ENCODE data around the gene TEX30. TPM values are rescaled to one million over a fixed set of nuclear protein-coding genes. Genes with fewer than 3 reads are reported as not detected.

Gene TEX30
- 4.7 TPM for total RNA-seq

- H3K27me3 ChIP-seq (ENCODE audit: control insufficient read depth in 3 of 3, insufficient read depth in 3 of 3, low read length in 3 of 3) = no peaks in the 10 kb centered on the region
- peak within 1 kb of the TSS; percentile 79 to 90 (median 89) for H3K4me3 ChIP-seq (ENCODE audit: low read length in 3 of 3)
- no peaks in the 10 kb centered on the region for H3K36me3 ChIP-seq (ENCODE audit: control insufficient read depth in 3 of 3, insufficient read depth in 3 of 3, low read length in 3 of 3)
- no peaks in the 10 kb centered on the region for H3K9me3 ChIP-seq (ENCODE audit: control insufficient read depth in 3 of 3, low read length in 3 of 3)
- H3K27ac ChIP-seq (ENCODE audit: low read depth, low read length) = peak within 1 kb of the TSS; percentile 82
- H3K4me1 ChIP-seq (ENCODE audit: control insufficient read depth in 3 of 3, insufficient read depth in 3 of 3, low read length in 3 of 3) = peaks cover 5 to 20% (median 6%) of the 10 kb centered on the region in 3 donors
- peak within 1 kb of the TSS; percentile 83 to 88 (median 85) for H3K9ac ChIP-seq (ENCODE audit: low read depth in 1 of 3, low read length in 3 of 3)
These were observed at the start of gene TEX30 for GRCh38 chr13:102773441-102774213. Gene TEX30 (minus strand): TSS chr13:102773786. CDS start chr13:102770026, 3,760 bp downstream.

- H3K4me3 ChIP-seq (ENCODE audit: low read length in 3 of 3) = no peak overlapping the region
- peaks cover 13 to 27% (median 18%) of the 10 kb centered on the region in 3 donors for H3K36me3 ChIP-seq (ENCODE audit: control insufficient read depth in 3 of 3, insufficient read depth in 3 of 3, low read length in 3 of 3)
These were observed 44.3 kb upstream of the TEX30 start for GRCh38 chr13:102817907-102818306.

GRCh38 chr13:102817241-102817640 lies 43.7 kb upstream of the TEX30 start:
- Histone ChIP-seq H3K4me1 (ENCODE audit: control insufficient read depth in 3 of 3, insufficient read depth in 3 of 3, low read length in 3 of 3) (peaks cover 0 to 13% (median 3%) of the 10 kb centered on the region in 3 donors), H3K9ac (ENCODE audit: low read depth in 1 of 3, low read length in 3 of 3) (no peak overlapping the region), H3K27me3 (ENCODE audit: control insufficient read depth in 3 of 3, insufficient read depth in 3 of 3, low read length in 3 of 3) (no peaks in the 10 kb centered on the region), H3K4me3 (ENCODE audit: low read length in 3 of 3) (no peak overlapping the region), H3K9me3 (ENCODE audit: control insufficient read depth in 3 of 3, low read length in 3 of 3) (no peaks in the 10 kb centered on the region), H3K36me3 (ENCODE audit: control insufficient read depth in 3 of 3, insufficient read depth in 3 of 3, low read length in 3 of 3) (peaks cover 8 to 25% (median 14%) of the 10 kb centered on the region in 3 donors), H3K27ac (ENCODE audit: low read depth, low read length) (no peak overlapping the region)

More at GRCh38 chr13:102817907-102818306, 44.3 kb upstream of the TEX30 start:
- Histone ChIP-seq H3K27me3 (ENCODE audit: control insufficient read depth in 3 of 3, insufficient read depth in 3 of 3, low read length in 3 of 3) (no peaks in the 10 kb centered on the region), H3K9me3 (ENCODE audit: control insufficient read depth in 3 of 3, low read length in 3 of 3) (no peaks in the 10 kb centered on the region), H3K9ac (ENCODE audit: low read depth in 1 of 3, low read length in 3 of 3) (no peak overlapping the region), H3K4me1 (ENCODE audit: control insufficient read depth in 3 of 3, insufficient read depth in 3 of 3, low read length in 3 of 3) (peaks cover 0 to 10% (median 3%) of the 10 kb centered on the region in 3 donors), H3K27ac (ENCODE audit: low read depth, low read length) (no peak overlapping the region)

GRCh38 chr13:102816708-102817107 lies 43.1 kb upstream of the TEX30 start:
- H3K36me3 ChIP-seq (ENCODE audit: control insufficient read depth in 3 of 3, insufficient read depth in 3 of 3, low read length in 3 of 3) = peaks cover 6 to 19% (median 8%) of the 10 kb centered on the region in 3 donors

DNA sequence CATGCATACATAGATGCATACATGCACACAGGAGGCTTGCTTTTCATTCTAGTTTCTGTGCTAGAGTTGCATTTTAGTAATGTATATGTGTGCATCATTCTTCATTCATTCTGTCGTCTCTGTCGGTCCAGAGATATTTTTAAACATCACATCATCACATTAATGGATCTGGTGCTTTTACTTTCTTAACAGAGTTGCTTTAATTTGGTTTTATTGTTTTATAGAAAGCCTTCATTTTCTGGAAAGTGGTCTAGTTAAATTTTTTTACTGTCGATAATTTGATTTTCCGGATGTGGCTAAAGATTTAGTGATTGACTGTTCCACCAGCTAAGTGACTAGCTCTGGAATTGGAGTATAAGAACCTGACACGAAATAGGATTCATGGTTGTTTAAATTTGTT lies 42.2 kb upstream of the TEX30 start:
- Histone ChIP-seq H3K9ac (ENCODE audit: low read depth in 1 of 3, low read length in 3 of 3) (no peak overlapping the region), H3K4me1 (ENCODE audit: control insufficient read depth in 3 of 3, insufficient read depth in 3 of 3, low read length in 3 of 3) (peaks cover 0 to 13% (median 3%) of the 10 kb centered on the region in 3 donors), H3K27ac (ENCODE audit: low read depth, low read length) (no peak overlapping the region), H3K4me3 (ENCODE audit: low read length in 3 of 3) (no peak overlapping the region), H3K36me3 (ENCODE audit: control insufficient read depth in 3 of 3, insufficient read depth in 3 of 3, low read length in 3 of 3) (peaks cover 6 to 20% (median 8%) of the 10 kb centered on the region in 3 donors), H3K27me3 (ENCODE audit: control insufficient read depth in 3 of 3, insufficient read depth in 3 of 3, low read length in 3 of 3) (no peaks in the 10 kb centered on the region), H3K9me3 (ENCODE audit: control insufficient read depth in 3 of 3, low read length in 3 of 3) (no peaks in the 10 kb centered on the region)

More at GRCh38 chr13:102816708-102817107, 43.1 kb upstream of the TEX30 start:
- H3K9ac ChIP-seq (ENCODE audit: low read depth in 1 of 3, low read length in 3 of 3) = no peak overlapping the region
- H3K4me1 ChIP-seq (ENCODE audit: control insufficient read depth in 3 of 3, insufficient read depth in 3 of 3, low read length in 3 of 3) = peaks cover 0 to 13% (median 3%) of the 10 kb centered on the region in 3 donors
- H3K27me3 ChIP-seq (ENCODE audit: control insufficient read depth in 3 of 3, insufficient read depth in 3 of 3, low read length in 3 of 3) = no peaks in the 10 kb centered on the region
- no peaks in the 10 kb centered on the region for H3K9me3 ChIP-seq (ENCODE audit: control insufficient read depth in 3 of 3, low read length in 3 of 3)
- H3K27ac ChIP-seq (ENCODE audit: low read depth, low read length) = no peak overlapping the region
- no peak overlapping the region for H3K4me3 ChIP-seq (ENCODE audit: low read length in 3 of 3)

DNA sequence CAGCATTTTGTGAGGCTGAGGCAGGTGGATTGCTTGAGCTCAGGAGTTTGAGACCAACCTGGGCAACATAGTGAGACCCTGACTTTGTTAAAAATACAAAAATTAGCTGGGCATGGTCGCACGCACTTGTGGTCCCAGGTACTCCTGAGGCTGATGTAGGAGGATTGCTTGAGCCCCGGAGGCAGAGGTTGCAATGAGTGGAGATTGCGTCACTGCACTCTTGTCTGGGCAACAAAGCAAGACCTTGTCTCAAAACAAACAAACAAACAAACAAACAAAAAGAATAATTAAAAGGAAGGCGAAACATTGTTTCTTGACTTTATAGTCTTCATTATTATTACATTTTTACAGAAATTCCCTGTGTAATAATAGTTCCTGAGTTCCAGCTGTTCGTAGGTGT lies 41.2 kb upstream of the TEX30 start:
- Histone ChIP-seq H3K27ac (ENCODE audit: low read depth, low read length) (no peak overlapping the region), H3K4me3 (ENCODE audit: low read length in 3 of 3) (no peak overlapping the region), H3K9me3 (ENCODE audit: control insufficient read depth in 3 of 3, low read length in 3 of 3) (no peaks in the 10 kb centered on the region), H3K9ac (ENCODE audit: low read depth in 1 of 3, low read length in 3 of 3) (no peak overlapping the region), H3K27me3 (ENCODE audit: control insufficient read depth in 3 of 3, insufficient read depth in 3 of 3, low read length in 3 of 3) (no peaks in the 10 kb centered on the region), H3K4me1 (ENCODE audit: control insufficient read depth in 3 of 3, insufficient read depth in 3 of 3, low read length in 3 of 3) (peaks cover 0 to 13% (median 3%) of the 10 kb centered on the region in 3 donors), H3K36me3 (ENCODE audit: control insufficient read depth in 3 of 3, insufficient read depth in 3 of 3, low read length in 3 of 3) (peaks cover 6 to 26% (median 14%) of the 10 kb centered on the region in 3 donors)

DNA sequence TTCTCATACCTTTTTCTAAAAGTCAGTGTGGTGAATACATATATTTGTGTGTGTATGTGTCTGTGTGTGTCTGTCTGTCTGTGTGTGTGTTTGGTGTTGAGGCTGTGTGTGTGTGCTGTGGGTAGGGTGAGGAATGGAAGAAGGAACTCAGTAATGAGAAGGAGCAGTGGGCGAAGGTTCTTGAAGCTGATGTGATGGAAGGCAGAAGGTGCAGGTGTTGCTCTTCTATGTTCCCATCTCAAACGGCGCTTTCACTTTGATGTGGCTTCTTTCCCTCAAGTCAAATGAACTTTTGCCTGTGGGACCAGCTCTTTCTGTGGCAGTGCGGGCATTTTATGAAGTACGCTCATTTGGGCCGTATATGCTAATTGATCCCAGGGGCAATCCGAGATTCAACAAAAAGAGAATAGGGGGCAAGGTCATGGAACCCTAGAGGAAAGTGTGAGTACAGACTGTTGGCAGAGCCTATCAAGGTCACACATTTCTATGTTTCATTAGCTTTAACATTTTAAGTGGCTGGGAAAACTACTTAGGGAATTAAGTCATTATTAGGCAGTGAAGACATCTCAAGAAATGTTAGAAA lies 40.5 kb upstream of the TEX30 start:
- Histone ChIP-seq H3K9ac (ENCODE audit: low read depth in 1 of 3, low read length in 3 of 3) (no peak overlapping the region), H3K4me1 (ENCODE audit: control insufficient read depth in 3 of 3, insufficient read depth in 3 of 3, low read length in 3 of 3) (peaks cover 0 to 13% (median 3%) of the 10 kb centered on the region in 3 donors), H3K9me3 (ENCODE audit: control insufficient read depth in 3 of 3, low read length in 3 of 3) (no peaks in the 10 kb centered on the region), H3K36me3 (ENCODE audit: control insufficient read depth in 3 of 3, insufficient read depth in 3 of 3, low read length in 3 of 3) (peaks cover 6 to 20% (median 11%) of the 10 kb centered on the region in 3 donors), H3K27me3 (ENCODE audit: control insufficient read depth in 3 of 3, insufficient read depth in 3 of 3, low read length in 3 of 3) (no peaks in the 10 kb centered on the region), H3K4me3 (ENCODE audit: low read length in 3 of 3) (no peak overlapping the region), H3K27ac (ENCODE audit: low read depth, low read length) (no peak overlapping the region)

DNA sequence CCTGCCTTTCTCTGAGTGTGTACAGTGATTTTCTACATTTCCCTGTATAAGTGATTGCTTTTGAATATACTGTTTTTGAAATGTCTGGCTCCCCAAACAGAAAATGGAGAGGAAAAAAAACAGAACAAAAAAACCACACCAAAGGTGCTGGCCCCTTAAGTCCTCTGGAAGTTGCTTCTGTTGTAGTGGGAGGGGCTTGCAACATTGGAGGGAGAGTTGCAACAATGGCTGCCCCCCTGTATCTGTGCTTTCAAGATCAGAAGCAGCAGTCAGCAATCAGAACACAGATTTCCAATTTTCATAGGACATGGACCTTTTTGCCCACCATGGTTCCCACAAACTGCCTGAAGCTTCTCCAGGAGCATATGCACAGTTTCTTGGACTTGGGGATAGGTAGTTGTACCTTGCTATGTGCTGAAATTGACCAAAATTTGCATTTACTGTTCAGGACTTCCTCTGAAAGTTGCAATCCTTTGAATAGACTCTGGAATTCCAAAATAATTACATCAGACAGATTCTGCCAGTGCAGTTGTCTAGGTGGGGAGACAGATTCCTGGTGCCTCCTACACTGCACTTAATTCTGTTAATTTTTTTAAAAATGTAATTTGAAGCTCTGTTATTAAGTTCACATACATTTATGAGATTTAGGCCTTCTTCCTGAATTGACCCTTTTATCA lies 39.2 kb upstream of the TEX30 start:
- Histone ChIP-seq H3K36me3 (ENCODE audit: control insufficient read depth in 3 of 3, insufficient read depth in 3 of 3, low read length in 3 of 3) (peaks cover 6 to 20% (median 8%) of the 10 kb centered on the region in 3 donors), H3K9me3 (ENCODE audit: control insufficient read depth in 3 of 3, low read length in 3 of 3) (no peaks in the 10 kb centered on the region), H3K27ac (ENCODE audit: low read depth, low read length) (no peak overlapping the region), H3K4me1 (ENCODE audit: control insufficient read depth in 3 of 3, insufficient read depth in 3 of 3, low read length in 3 of 3) (peaks cover 0 to 13% (median 3%) of the 10 kb centered on the region in 3 donors), H3K27me3 (ENCODE audit: control insufficient read depth in 3 of 3, insufficient read depth in 3 of 3, low read length in 3 of 3) (no peaks in the 10 kb centered on the region), H3K9ac (ENCODE audit: low read depth in 1 of 3, low read length in 3 of 3) (no peak overlapping the region), H3K4me3 (ENCODE audit: low read length in 3 of 3) (no peak overlapping the region)

- no peak overlapping the region for H3K9ac ChIP-seq (ENCODE audit: low read depth in 1 of 3, low read length in 3 of 3)
- peaks cover 0 to 13% (median 13%) of the 10 kb centered on the region in 3 donors for H3K36me3 ChIP-seq (ENCODE audit: control insufficient read depth in 3 of 3, insufficient read depth in 3 of 3, low read length in 3 of 3)
- no peak overlapping the region for H3K27ac ChIP-seq (ENCODE audit: low read depth, low read length)
- no peaks in the 10 kb centered on the region for H3K9me3 ChIP-seq (ENCODE audit: control insufficient read depth in 3 of 3, low read length in 3 of 3)
- no peak overlapping the region for H3K4me3 ChIP-seq (ENCODE audit: low read length in 3 of 3)
- no peaks in the 10 kb centered on the region for H3K27me3 ChIP-seq (ENCODE audit: control insufficient read depth in 3 of 3, insufficient read depth in 3 of 3, low read length in 3 of 3)
- H3K4me1 ChIP-seq (ENCODE audit: control insufficient read depth in 3 of 3, insufficient read depth in 3 of 3, low read length in 3 of 3) = peaks cover 0 to 13% (median 2%) of the 10 kb centered on the region in 3 donors
These were observed 34.1 kb upstream of the TEX30 start for GRCh38 chr13:102807699-102808098.

Measured in skeletal muscle tissue (tissue), 4 donors.